SH-SY5Y (cell line): ENCODE results near the gene RAD21L1.

Experiments
- GATA2 ChIP-seq: IDR thresholded peaks from 2 replicates; pipeline ENCODE4 v1.6.1; 2011; ENCODE audit warnings: mild to moderate bottlenecking, low read depth, low read length
- GATA3 ChIP-seq: IDR thresholded peaks from 2 replicates; pipeline ENCODE4 v1.6.1; 2011; ENCODE audit warnings: low read depth, mild to moderate bottlenecking, low read length, moderate library complexity

- TF ChIP-seq GATA3: no peak
- no peak for TF ChIP-seq GATA2
Measured at GRCh38 chr20:1186367-1186991, 39.4 kb upstream of the RAD21L1 start.
